GM12878 (cell line): Measurements from ENCODE around the gene PAXX. TPM values are rescaled to one million over a fixed set of nuclear protein-coding genes. Genes with fewer than 3 reads are reported as not detected.
A peak's percentile ranks its signal among the peaks of the same experiment; 100 is the strongest.

ENCODE experiments used
- ATAC-seq: fragments of 200-7000 bp; cut with Tn5 transposase; 3 replicates; pipeline ENCODE4 v1.9.1; 2020; ENCODE audit warnings: mild to moderate bottlenecking, moderate library complexity
- BruUV-seq: library from RNA; stranded (reverse); fragments of 400-500 nt; replicated peaks from 2 replicates; lab custom pipeline; 2021; lab: Mats Ljungman, UMichigan
- CTCF ChIA-PET: fragments of 300-600 bp; sonication (Branson Sonifier 250); formaldehyde crosslinking; extraction: SDS; loops from one replicate; lab custom pipeline; 2021; ENCODE audit warnings: inconsistent platforms; lab: Yijun Ruan, JAX
- POLR2A ChIA-PET: fragments of 350-600 bp; formaldehyde crosslinking; extraction: SDS; loops from one replicate; lab custom pipeline; 2021; ENCODE audit warnings: inconsistent platforms; lab: Charles Lee
- RAD21 ChIA-PET: fragments of 300-600 bp; sonication (Branson Sonifier 250); formaldehyde crosslinking; loops from one replicate; lab custom pipeline; 2023; ENCODE audit warnings: antibody characterized with exemption; ENCODE audit not compliant: unreplicated experiment; lab: Charles Lee
- SMC1A ChIA-PET: fragments of 300-600 bp; sonication (Branson Sonifier 250); formaldehyde crosslinking; loops from one replicate; lab custom pipeline; 2023; ENCODE audit not compliant: unreplicated experiment, uncharacterized antibody; lab: Charles Lee
- DNase-seq: peaks from one replicate; pipeline ENCODE4 v3.0.0-alpha.2; 2011; ENCODE audit warnings: low read depth, low spot score
- FAIRE-seq: peaks from 3 replicates; lab custom pipeline; 2011; peaks lifted over from hg19 to GRCh38; lab: Jason Lieb, UNC
- H2AFZ ChIP-seq: 2 replicates; pipeline ENCODE4 v1.6.0; 2011; ENCODE audit warnings: low read depth, low read length, control low read depth; ENCODE audit not compliant: control insufficient read depth
- H3K27ac ChIP-seq: 2 replicates; pipeline ENCODE4 v1.5.1; 2011; ENCODE audit warnings: control low read depth; ENCODE audit not compliant: control insufficient read depth, insufficient read depth
- H3K27me3 ChIP-seq, 2 experiments: replicated peaks in 1 of 2; 2 replicates each; pipeline versions ENCODE4 v1.6.0 to v1.6.1; 2011; ENCODE audit warnings: low read length in 1 of 2; ENCODE audit not compliant: control insufficient read depth in 2 of 2, insufficient read depth in 2 of 2
- H3K36me3 ChIP-seq, 2 experiments: 2 replicates each; pipeline ENCODE4 v1.5.1; 2011; ENCODE audit warnings: low read length in 1 of 2; ENCODE audit not compliant: control insufficient read depth in 2 of 2, insufficient read depth in 2 of 2
- H3K4me1 ChIP-seq: 2 replicates; pipeline ENCODE4 v1.6.1; 2011; ENCODE audit warnings: mild to moderate bottlenecking, low read length, moderate library complexity, mixed read lengths; ENCODE audit not compliant: control insufficient read depth, insufficient read depth
- H3K4me2 ChIP-seq: 2 replicates; pipeline ENCODE4 v1.6.0; 2011; ENCODE audit warnings: control low read depth; ENCODE audit not compliant: control insufficient read depth, insufficient read depth
- H3K4me3 ChIP-seq: fragments of 200-600 bp; sonication (generic); 2 replicates; pipeline ENCODE4 v1.5.1; 2016
- H3K79me2 ChIP-seq: 2 replicates; pipeline ENCODE4 v1.6.0; 2011; ENCODE audit warnings: low read length; ENCODE audit not compliant: control insufficient read depth, insufficient read depth
- H3K9ac ChIP-seq: 2 replicates; pipeline ENCODE4 v1.8.0; 2011; ENCODE audit warnings: low read length, control low read depth, mixed read lengths; ENCODE audit not compliant: control insufficient read depth, insufficient read depth
- H3K9me3 ChIP-seq: replicated peaks from 3 replicates; pipeline ENCODE4 v1.5.1; 2011; ENCODE audit warnings: mild to moderate bottlenecking, low read length; ENCODE audit not compliant: control insufficient read depth, insufficient read depth
- H4K20me1 ChIP-seq: 2 replicates; pipeline ENCODE4 v1.6.0; 2011; ENCODE audit not compliant: control insufficient read depth, insufficient read depth
- CHD2 ChIP-seq: IDR thresholded peaks from 2 replicates; pipeline ENCODE4 v1.6.1; 2011; ENCODE audit warnings: low read depth, low read length, improper control_type of control experiment, borderline replicate concordance
- E2F8 ChIP-seq: fragments of 450-650 bp; IDR thresholded peaks from 2 replicates; pipeline ENCODE4 v1.6.1; 2018; ENCODE audit warnings: mild to moderate bottlenecking, low read depth, moderate library complexity; ENCODE audit not compliant: partially characterized antibody
- NR2C2 ChIP-seq: IDR thresholded peaks from 2 replicates; pipeline ENCODE4 v1.6.1; 2011; ENCODE audit warnings: borderline replicate concordance, low read depth; ENCODE audit not compliant: control insufficient read depth, insufficient read length
- WGBS: methylation state at CpG from one replicate; pipeline ENCODE4 v1.1.6; 2016; ENCODE audit warnings: low lambda C conversion rate; ENCODE audit not compliant: insufficient replicate concordance, insufficient coverage; ENCODE audit errors: missing lambda C conversion rate; 5-methylcytosine and 5-hydroxymethylcytosine counted together
- in situ Hi-C: fragments of 300-500 bp; cut with MboI; formaldehyde crosslinking; loops from 9 replicates; pipeline ENCODE4 v1.14.3; 2018; ENCODE audit warnings: mixed read lengths
- intact Hi-C: fragments of 100-400 bp; cut with micrococcal nuclease; formaldehyde crosslinking; loops from one replicate; pipeline ENCODE4 v1.14.2; 2022; ENCODE audit not compliant: unreplicated experiment
- polyA plus RNA-seq, 11 experiments: library from polyadenylated mRNA; depleted of rRNA in 4 of 11; unstranded in 6 of 11; stranded (reverse) in 5 of 11; fragments of >200 nt; fragmentation: Nextera tagmentation in 4 of 11; fragmentation: Illumina TruSeq in 1 of 11; extraction: Ambion mirVana in 4 of 11; extraction: Trizol in 1 of 11; gene quantifications; 1 replicate in 1 of 11; 2 replicates in 10 of 11; pipeline versions ENCODE4 v1.2.1 to v1.2.3, GENCODE V29; 2011 to 2016; ENCODE audit warnings: inconsistent platforms in 2 of 11, missing spikeins in 2 of 11, low read depth in 1 of 11
- total RNA-seq, 4 experiments: library from RNA; depleted of rRNA in 3 of 4; stranded (reverse); fragments of >200 nt in 3 of 4; fragmentation: Illumina TruSeq in 1 of 4; extraction: Trizol in 1 of 4; gene quantifications; 2 replicates each; pipeline versions ENCODE4 v1.2.1 to v1.2.3, GENCODE V29; 2013 to 2021

PAXX gene
- total and polyA plus RNA-seq, 10 of the 15 experiments (the other 5 are each of a cell fraction or from before 2014, with no cell fraction given) = 0.18 to 60.6 (median 29.5) TPM

DNA sequence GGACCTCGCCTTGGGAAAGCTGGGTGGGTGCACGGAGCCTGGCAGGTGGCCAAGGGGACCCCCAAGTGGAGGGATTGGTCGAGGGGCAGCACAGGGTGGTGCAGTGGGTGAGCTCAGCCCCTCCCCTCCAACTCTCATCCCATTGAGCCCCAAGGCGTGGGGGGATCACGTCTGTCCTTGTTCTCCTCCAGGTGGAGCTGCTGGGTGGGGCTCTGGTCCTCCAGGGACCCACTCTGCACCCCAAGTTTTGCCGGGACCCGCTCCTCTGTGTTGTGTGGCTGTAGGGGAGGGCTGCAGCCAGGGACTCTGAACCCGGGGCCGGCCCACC is 43.2 kb downstream of the PAXX start:
- ChIA-PET POLR2A (interaction anchor here (1.0 to 2.6 kb wide), 6 partner anchors 9 to 245 kb away, joined by 3 to 19 read pairs (median 4); partner anchors contain the start of gene TMEM141), RAD21 (interaction anchor here (0.9 to 3.8 kb wide), 21 partner anchors 10 to 294 kb away, joined by 3 to 109 read pairs (median 6); partner anchors contain the start of genes AJM1, SAPCD2 and TMEM141), CTCF (interaction anchor here (0.6 to 4.4 kb wide), 50 partner anchors 9 to 327 kb away, joined by 3 to 163 read pairs (median 5); partner anchors contain the start of genes AJM1, CLIC3, FBXW5 and NPDC1), SMC1A (interaction anchor here (0.7 to 5.2 kb wide), 21 partner anchors 12 to 269 kb away, joined by 3 to 77 read pairs (median 5); partner anchors contain the start of genes CLIC3 and TMEM141)
- intact Hi-C loops = loop anchor here (1.0 to 5.0 kb wide), 3 partner anchors 87 to 248 kb away; partner anchors contain the start of gene PHPT1
- no peak overlapping the region for H3K9ac ChIP-seq
- BruUV-seq = no TSS peak
- peaks cover 31% of the 10 kb centered on the region for H3K4me1 ChIP-seq
- H3K27me3 ChIP-seq = no peaks in the 10 kb centered on the region
- in situ Hi-C loops = loop anchor here (5.0 kb wide), 2 partner anchors 88 to 238 kb away; partner anchors contain the start of genes C8G and CCDC183
- no peak for DNase-seq
- no peak for TF ChIP-seq E2F8
- TF ChIP-seq NR2C2 = no peak
- TF ChIP-seq CHD2 = 0 out of 2 replicates have a peak, but pooled peaks have one; percentile 2
- H4K20me1 ChIP-seq = no peaks in the 10 kb centered on the region
- no peak for FAIRE-seq
- no peak overlapping the region for H3K4me3 ChIP-seq
- H3K79me2 ChIP-seq = no peaks in the 10 kb centered on the region
- WGBS = 24% methylated on average over 9 of the region's 9 CpGs
- no peaks in the 10 kb centered on the region for H3K36me3 ChIP-seq
- no peak overlapping the region for H3K27ac ChIP-seq
- H2AFZ ChIP-seq = no peak overlapping the region
- ATAC-seq = no peak
- peak overlapping the region; percentile 79 for H3K4me2 ChIP-seq
- no peaks in the 10 kb centered on the region for H3K9me3 ChIP-seq
